Neural cell (in vitro differentiated cells): ENCODE measurements around the gene PHF21B. TPM values are rescaled to one million over a fixed set of nuclear protein-coding genes. Genes with fewer than 3 reads are reported as not detected.

Experiments used
- H2AFZ ChIP-seq: fragments of 200-600, 300-800 bp; sonication (generic), shearing (Covaris generic); 2 replicates; pipeline ENCODE4 v1.6.0; 2014; ENCODE audit warnings: low read depth, mild to moderate bottlenecking, antibody characterized with exemption, low read length, moderate library complexity
- H3F3A ChIP-seq: fragments of 200-600 bp; shearing (Covaris generic); 2 replicates; pipeline ENCODE4 v1.6.1; 2016; ENCODE audit warnings: mild to moderate bottlenecking, moderate library complexity, mixed read lengths, antibody characterized with exemption, low read length; ENCODE audit not compliant: insufficient read depth, poor library complexity, severe bottlenecking
- H3K27ac ChIP-seq: fragments of 200-600, 300-800 bp; sonication (generic), shearing (Covaris generic); 2 replicates; pipeline ENCODE4 v1.5.1; 2014; ENCODE audit warnings: mild to moderate bottlenecking, low read length, moderate library complexity
- H3K27me3 ChIP-seq: fragments of 300-800, 200-600 bp; sonication (generic), shearing (Covaris generic); 2 replicates; pipeline ENCODE4 v1.6.0; 2014; ENCODE audit warnings: mild to moderate bottlenecking, low read depth, low read length, moderate library complexity; ENCODE audit not compliant: insufficient read depth
- H3K36me3 ChIP-seq: fragments of 300-800, 200-600 bp; sonication (generic), shearing (Covaris generic); 2 replicates; pipeline ENCODE4 v1.5.1; 2014; ENCODE audit warnings: mild to moderate bottlenecking, antibody characterized with exemption, low read length, moderate library complexity; ENCODE audit not compliant: insufficient read depth
- H3K4me2 ChIP-seq: fragments of 300-800, 200-600 bp; sonication (generic), shearing (Covaris generic); 2 replicates; pipeline ENCODE4 v1.6.0; 2014; ENCODE audit warnings: mild to moderate bottlenecking, low read length
- H3K4me3 ChIP-seq: fragments of 300-800, 200-600 bp; sonication (generic), shearing (Covaris generic); 2 replicates; pipeline ENCODE4 v1.5.1; 2014; ENCODE audit warnings: mild to moderate bottlenecking, low read length, moderate library complexity
- H3K79me2 ChIP-seq: fragments of 200-600 bp; shearing (Covaris generic); replicated peaks from 2 replicates; pipeline ENCODE4 v1.6.0; 2014; ENCODE audit warnings: mild to moderate bottlenecking, low read length, moderate library complexity; ENCODE audit not compliant: insufficient read depth
- H3K9ac ChIP-seq: fragments of 300-800, 200-600 bp; sonication (generic), shearing (Covaris generic); 2 replicates; pipeline ENCODE4 v1.6.1; 2016; ENCODE audit warnings: mild to moderate bottlenecking, low read length, mixed read lengths
- H3K9me2 ChIP-seq: fragments of 200-600 bp; shearing (Covaris generic); 2 replicates; pipeline ENCODE4 v1.6.1; 2016; ENCODE audit warnings: mild to moderate bottlenecking, low read length, mixed read lengths; ENCODE audit not compliant: insufficient read depth
- H3K9me3 ChIP-seq: fragments of 200-600, 300-800 bp; sonication (generic), shearing (Covaris generic); 2 replicates; pipeline ENCODE4 v1.6.1; 2016; ENCODE audit warnings: mild to moderate bottlenecking, mixed run types, low read length, moderate library complexity, mixed read lengths
- H4K20me1 ChIP-seq: fragments of 200-600 bp; shearing (Covaris generic); 2 replicates; pipeline ENCODE4 v1.6.1; 2016; ENCODE audit warnings: mild to moderate bottlenecking, mixed run types; ENCODE audit not compliant: insufficient read depth
- EP300 ChIP-seq: fragments of 450-650 bp; conservative IDR thresholded peaks from 2 replicates; pipeline ENCODE4 v1.6.1; 2014; ENCODE audit warnings: antibody characterized with exemption, mild to moderate bottlenecking, moderate library complexity; ENCODE audit not compliant: poor library complexity, severe bottlenecking
- EZH2 ChIP-seq: fragments of 200-600, 300-800 bp; shearing (Covaris generic), sonication (generic); IDR thresholded peaks from 2 replicates; pipeline ENCODE4 v1.6.1; 2014; ENCODE audit warnings: antibody characterized with exemption, low read length, borderline replicate concordance, mild to moderate bottlenecking; ENCODE audit not compliant: insufficient read depth, poor library complexity, severe bottlenecking
- MXI1 ChIP-seq: fragments of 450-650 bp; conservative IDR thresholded peaks from 2 replicates; pipeline ENCODE4 v1.6.1; 2014; ENCODE audit warnings: antibody characterized with exemption, mild to moderate bottlenecking; ENCODE audit not compliant: poor library complexity, severe bottlenecking
- POLR2AphosphoS5 ChIP-seq: IDR thresholded peaks from 2 replicates; pipeline ENCODE4 v1.6.1; 2012
- RAD21 ChIP-seq: fragments of 450-650 bp; conservative IDR thresholded peaks from 2 replicates; pipeline ENCODE4 v1.6.1; 2014; ENCODE audit warnings: antibody characterized with exemption, mild to moderate bottlenecking, moderate library complexity
- SMC3 ChIP-seq: fragments of 450-650 bp; conservative IDR thresholded peaks from 2 replicates; pipeline ENCODE4 v1.6.1; 2014; ENCODE audit warnings: antibody characterized with exemption, mild to moderate bottlenecking, moderate library complexity; ENCODE audit not compliant: poor library complexity
- TAF1 ChIP-seq: IDR thresholded peaks from 2 replicates; pipeline ENCODE4 v1.6.1; 2012; ENCODE audit warnings: low read depth
- polyA plus RNA-seq: library from polyadenylated mRNA; depleted of rRNA; stranded (reverse); fragments of >200 nt; gene quantifications from 2 replicates; pipeline ENCODE4 v1.2.3, GENCODE V29; 2014
- TF ChIP-seq, protein P1 (sequence below): IDR thresholded peaks from 2 replicates; pipeline ENCODE4 v1.6.1; 2012; ENCODE audit warnings: borderline replicate concordance
- TF ChIP-seq, protein P2 (sequence below): fragments of 450-650 bp; IDR thresholded peaks from 2 replicates; pipeline ENCODE4 v1.5.1; 2014; ENCODE audit warnings: antibody characterized with exemption, mild to moderate bottlenecking, moderate library complexity; ENCODE audit not compliant: poor library complexity, severe bottlenecking

The PHF21B gene
- polyA plus RNA-seq, 1 donor from 2014 or later, result 49.5 TPM

DNA sequence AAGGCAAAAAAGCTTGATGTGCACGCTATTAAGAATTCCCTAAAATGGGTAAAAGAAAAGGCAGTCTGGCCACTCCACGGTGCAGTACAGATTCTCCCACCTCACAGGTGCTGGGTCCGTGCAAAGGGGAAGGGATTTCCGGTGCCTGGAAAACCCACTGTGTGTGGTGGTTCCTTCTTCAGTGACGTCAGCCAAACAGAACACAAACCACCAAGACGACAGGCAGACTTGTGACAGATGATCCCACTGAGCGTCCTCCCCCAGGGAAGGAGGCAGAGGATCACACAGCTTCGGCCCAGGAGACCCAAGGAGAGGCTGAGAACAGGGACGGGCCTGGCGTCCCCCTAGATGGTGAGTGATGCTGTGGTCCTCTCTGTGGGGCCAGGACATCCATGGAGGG lies 18.6 kb downstream of the PHF21B start:
- H3K9me3 ChIP-seq, result no peaks in the 10 kb centered on the region
- TF ChIP-seq MXI1 (no peak), RAD21 (no peak)
- peaks cover 93% of the 10 kb centered on the region for H3K79me2 ChIP-seq
- no peaks in the 10 kb centered on the region for H3K9me2 ChIP-seq
- H3K4me2 ChIP-seq, result no peak overlapping the region
- H3K9ac ChIP-seq, result no peak overlapping the region
- no peaks in the 10 kb centered on the region for H3K27me3 ChIP-seq
- H4K20me1 ChIP-seq, result no peaks in the 10 kb centered on the region
- H3K4me3 ChIP-seq, result no peak overlapping the region
- no peaks in the 10 kb centered on the region for H3F3A ChIP-seq
- no peak overlapping the region for H2AFZ ChIP-seq
- H3K27ac ChIP-seq, result no peak overlapping the region
- no peaks in the 10 kb centered on the region for H3K36me3 ChIP-seq

DNA sequence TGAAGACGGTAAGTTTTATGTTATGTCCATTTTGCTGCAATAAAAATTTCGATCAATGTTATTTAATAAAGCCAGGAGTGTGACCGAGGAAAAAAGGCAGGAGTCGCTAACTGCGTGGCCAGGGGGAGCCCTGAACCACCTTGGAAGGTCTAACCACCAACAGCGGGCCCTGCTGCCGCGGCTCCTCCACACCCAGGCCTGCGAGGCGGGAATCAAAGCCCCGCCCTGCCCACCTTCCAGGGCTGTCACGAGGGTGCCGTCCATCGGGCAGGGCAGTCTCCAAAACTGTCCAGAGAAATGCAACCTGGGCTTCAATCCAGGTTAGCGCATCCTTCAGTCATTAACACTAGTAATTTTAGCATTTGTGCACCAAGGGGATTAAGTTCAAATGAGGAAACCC lies 19.0 kb downstream of the PHF21B start:
- Histone ChIP-seq H3K9me3 (no peaks in the 10 kb centered on the region), H3K27me3 (no peaks in the 10 kb centered on the region), H4K20me1 (no peaks in the 10 kb centered on the region), H3K36me3 (no peaks in the 10 kb centered on the region), H2AFZ (no peak overlapping the region), H3K9me2 (no peaks in the 10 kb centered on the region), H3K27ac (no peak overlapping the region), H3F3A (no peaks in the 10 kb centered on the region), H3K4me2 (no peak overlapping the region), H3K79me2 (peaks cover 93% of the 10 kb centered on the region), H3K4me3 (no peak overlapping the region), H3K9ac (no peak overlapping the region)
- no peak for TF ChIP-seq POLR2AphosphoS5
- TF ChIP-seq, protein P1, sequence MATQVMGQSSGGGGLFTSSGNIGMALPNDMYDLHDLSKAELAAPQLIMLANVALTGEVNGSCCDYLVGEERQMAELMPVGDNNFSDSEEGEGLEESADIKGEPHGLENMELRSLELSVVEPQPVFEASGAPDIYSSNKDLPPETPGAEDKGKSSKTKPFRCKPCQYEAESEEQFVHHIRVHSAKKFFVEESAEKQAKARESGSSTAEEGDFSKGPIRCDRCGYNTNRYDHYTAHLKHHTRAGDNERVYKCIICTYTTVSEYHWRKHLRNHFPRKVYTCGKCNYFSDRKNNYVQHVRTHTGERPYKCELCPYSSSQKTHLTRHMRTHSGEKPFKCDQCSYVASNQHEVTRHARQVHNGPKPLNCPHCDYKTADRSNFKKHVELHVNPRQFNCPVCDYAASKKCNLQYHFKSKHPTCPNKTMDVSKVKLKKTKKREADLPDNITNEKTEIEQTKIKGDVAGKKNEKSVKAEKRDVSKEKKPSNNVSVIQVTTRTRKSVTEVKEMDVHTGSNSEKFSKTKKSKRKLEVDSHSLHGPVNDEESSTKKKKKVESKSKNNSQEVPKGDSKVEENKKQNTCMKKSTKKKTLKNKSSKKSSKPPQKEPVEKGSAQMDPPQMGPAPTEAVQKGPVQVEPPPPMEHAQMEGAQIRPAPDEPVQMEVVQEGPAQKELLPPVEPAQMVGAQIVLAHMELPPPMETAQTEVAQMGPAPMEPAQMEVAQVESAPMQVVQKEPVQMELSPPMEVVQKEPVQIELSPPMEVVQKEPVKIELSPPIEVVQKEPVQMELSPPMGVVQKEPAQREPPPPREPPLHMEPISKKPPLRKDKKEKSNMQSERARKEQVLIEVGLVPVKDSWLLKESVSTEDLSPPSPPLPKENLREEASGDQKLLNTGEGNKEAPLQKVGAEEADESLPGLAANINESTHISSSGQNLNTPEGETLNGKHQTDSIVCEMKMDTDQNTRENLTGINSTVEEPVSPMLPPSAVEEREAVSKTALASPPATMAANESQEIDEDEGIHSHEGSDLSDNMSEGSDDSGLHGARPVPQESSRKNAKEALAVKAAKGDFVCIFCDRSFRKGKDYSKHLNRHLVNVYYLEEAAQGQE, result no peak
- TF ChIP-seq, protein P2, sequence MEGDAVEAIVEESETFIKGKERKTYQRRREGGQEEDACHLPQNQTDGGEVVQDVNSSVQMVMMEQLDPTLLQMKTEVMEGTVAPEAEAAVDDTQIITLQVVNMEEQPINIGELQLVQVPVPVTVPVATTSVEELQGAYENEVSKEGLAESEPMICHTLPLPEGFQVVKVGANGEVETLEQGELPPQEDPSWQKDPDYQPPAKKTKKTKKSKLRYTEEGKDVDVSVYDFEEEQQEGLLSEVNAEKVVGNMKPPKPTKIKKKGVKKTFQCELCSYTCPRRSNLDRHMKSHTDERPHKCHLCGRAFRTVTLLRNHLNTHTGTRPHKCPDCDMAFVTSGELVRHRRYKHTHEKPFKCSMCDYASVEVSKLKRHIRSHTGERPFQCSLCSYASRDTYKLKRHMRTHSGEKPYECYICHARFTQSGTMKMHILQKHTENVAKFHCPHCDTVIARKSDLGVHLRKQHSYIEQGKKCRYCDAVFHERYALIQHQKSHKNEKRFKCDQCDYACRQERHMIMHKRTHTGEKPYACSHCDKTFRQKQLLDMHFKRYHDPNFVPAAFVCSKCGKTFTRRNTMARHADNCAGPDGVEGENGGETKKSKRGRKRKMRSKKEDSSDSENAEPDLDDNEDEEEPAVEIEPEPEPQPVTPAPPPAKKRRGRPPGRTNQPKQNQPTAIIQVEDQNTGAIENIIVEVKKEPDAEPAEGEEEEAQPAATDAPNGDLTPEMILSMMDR, result no peak
- no peak for TF ChIP-seq SMC3
- TF ChIP-seq RAD21, result no peak
- no peak for TF ChIP-seq EP300
- no peak for TF ChIP-seq EZH2
- TF ChIP-seq TAF1, result no peak
- TF ChIP-seq MXI1, result no peak

GRCh38 chr22:44990328-44990727 lies 19.5 kb downstream of the PHF21B start:
- H2AFZ ChIP-seq, result no peak overlapping the region
- H3K79me2 ChIP-seq, result peaks cover 95% of the 10 kb centered on the region
- H3K4me3 ChIP-seq, result no peak overlapping the region
- TF ChIP-seq EP300 (no peak), SMC3 (no peak), EZH2 (no peak), MXI1 (no peak), TAF1 (no peak), POLR2AphosphoS5 (no peak), RAD21 (no peak)
- TF ChIP-seq, protein P1, result no peak
- TF ChIP-seq, protein P2, result no peak
- H3K27me3 ChIP-seq, result no peaks in the 10 kb centered on the region
- no peaks in the 10 kb centered on the region for H3K9me3 ChIP-seq
- H3K9me2 ChIP-seq, result no peaks in the 10 kb centered on the region
- H3K9ac ChIP-seq, result no peak overlapping the region
- no peaks in the 10 kb centered on the region for H4K20me1 ChIP-seq
- H3K36me3 ChIP-seq, result no peaks in the 10 kb centered on the region
- no peak overlapping the region for H3K4me2 ChIP-seq
- H3F3A ChIP-seq, result no peaks in the 10 kb centered on the region
- no peak overlapping the region for H3K27ac ChIP-seq
